PC-3 (cell line): ENCODE measurements around the gene SEPTIN1. TPM values are rescaled to one million over a fixed set of nuclear protein-coding genes. Genes with fewer than 3 reads are reported as not detected.

ENCODE experiments used
- ATAC-seq: fragments of 200-7000 bp; cut with Tn5 transposase; 2 replicates; pipeline ENCODE4 v1.9.1; 2020; ENCODE audit warnings: mild to moderate bottlenecking, moderate library complexity
- BruUV-seq: library from RNA; stranded (reverse); fragments of 400-500 nt; replicated peaks from 2 replicates; lab custom pipeline; 2021; lab: Mats Ljungman, UMichigan
- CTCF ChIA-PET: fragments of 300-600 bp; sonication (Branson Sonifier 250); formaldehyde crosslinking; loops from one replicate; lab custom pipeline; 2022; ENCODE audit warnings: antibody characterized with exemption; lab: Charles Lee
- POLR2A ChIA-PET: fragments of 300-600 bp; sonication (Branson Sonifier 250); formaldehyde crosslinking; loops from one replicate; lab custom pipeline; 2022; ENCODE audit warnings: antibody characterized with exemption; ENCODE audit not compliant: unreplicated experiment; lab: Charles Lee
- DNase-seq: peaks from one replicate; pipeline ENCODE4 v3.0.0-alpha.2; 2015
- H2AFZ ChIP-seq: fragments of 300-600 bp; sonication (generic); 2 replicates; pipeline ENCODE4 v1.6.0; 2016; ENCODE audit warnings: antibody characterized with exemption, low read length
- H3F3A ChIP-seq: fragments of 300-600 bp; sonication (generic); one replicate; pipeline ENCODE4 v1.6.0; 2017; ENCODE audit warnings: antibody characterized with exemption, low read length, control low read depth, mild to moderate bottlenecking; ENCODE audit not compliant: unreplicated experiment
- H3K27ac ChIP-seq: fragments of 300-600 bp; sonication (generic); 2 replicates; pipeline ENCODE4 v1.5.1; 2016; ENCODE audit warnings: mild to moderate bottlenecking, low read length
- H3K27me3 ChIP-seq: fragments of 300-600 bp; sonication (generic); 2 replicates; pipeline ENCODE4 v1.6.1; 2016; ENCODE audit warnings: low read length, mixed read lengths
- H3K36me3 ChIP-seq: fragments of 300-600 bp; sonication (generic); 2 replicates; pipeline ENCODE4 v1.6.1; 2016; ENCODE audit warnings: low read depth, mixed run types, low read length, mixed read lengths
- H3K4me1 ChIP-seq: fragments of 300-600 bp; sonication (generic); 2 replicates; pipeline ENCODE4 v1.5.1; 2016; ENCODE audit warnings: low read length; ENCODE audit not compliant: insufficient read depth
- H3K4me2 ChIP-seq: fragments of 300-600 bp; sonication (generic); 2 replicates; pipeline ENCODE4 v1.6.0; 2016; ENCODE audit warnings: low read length
- H3K4me3 ChIP-seq: fragments of 300-600 bp; sonication (generic); 2 replicates; pipeline ENCODE4 v1.5.1; 2016; ENCODE audit warnings: mild to moderate bottlenecking, low read length, mixed read lengths
- H3K79me2 ChIP-seq: fragments of 300-600 bp; sonication (generic); 2 replicates; pipeline ENCODE4 v1.6.1; 2017; ENCODE audit warnings: low read length, mixed read lengths
- H3K9ac ChIP-seq: fragments of 300-600 bp; sonication (generic); 2 replicates; pipeline ENCODE4 v1.6.0; 2016; ENCODE audit warnings: mild to moderate bottlenecking, low read length
- H3K9me2 ChIP-seq: fragments of 300-600 bp; sonication (generic); replicated peaks from 2 replicates; pipeline ENCODE4 v1.6.1; 2016; ENCODE audit warnings: mixed run types, low read length, mixed read lengths
- H3K9me3 ChIP-seq: fragments of 300-600 bp; sonication (generic); 2 replicates; pipeline ENCODE4 v1.6.1; 2016; ENCODE audit warnings: low read length, mixed read lengths
- H4K20me1 ChIP-seq: fragments of 300-600 bp; sonication (generic); 2 replicates; pipeline ENCODE4 v1.6.1; 2016; ENCODE audit warnings: low read length, mixed read lengths
- CTCF ChIP-seq: fragments of 300-600 bp; sonication (generic); conservative IDR thresholded peaks from 2 replicates; pipeline ENCODE4 v1.5.1; 2017; ENCODE audit warnings: antibody characterized with exemption, low read depth, mild to moderate bottlenecking, low read length
- EZH2 ChIP-seq: fragments of 300-600 bp; sonication (generic); IDR thresholded peaks from one replicate; pipeline ENCODE4 v1.6.1; 2017; ENCODE audit warnings: antibody characterized with exemption, mild to moderate bottlenecking, low read length; ENCODE audit not compliant: unreplicated experiment
- EZH2phosphoT487 ChIP-seq: fragments of 300-600 bp; sonication (generic); IDR thresholded peaks from 2 replicates; pipeline ENCODE4 v1.6.1; 2018; ENCODE audit warnings: mild to moderate bottlenecking, antibody characterized with exemption, low read length, borderline replicate concordance
- intact Hi-C: fragments of 100-400 bp; cut with micrococcal nuclease; formaldehyde crosslinking; loops from 2 replicates; pipeline ENCODE4 v1.9.0; 2023
- total RNA-seq: library from RNA; depleted of rRNA; stranded (reverse); fragments of >200 nt; gene quantifications from 2 replicates; pipeline ENCODE4 v1.2.3, GENCODE V29; 2014

Gene SEPTIN1
- total RNA-seq, 1 experiment from 2014 or later = 0.55 TPM

- H3K79me2 ChIP-seq = peaks cover 33% of the 10 kb centered on the region
- POLR2A ChIA-PET = no interaction called here
Measured at GRCh38 chr16:30358990-30359870, 23.1 kb downstream of the SEPTIN1 start.

GRCh38 chr16:30358577-30358936 lies 23.8 kb downstream of the SEPTIN1 start:
- ChIA-PET POLR2A (no interaction called here), CTCF (no interaction called here)
- peaks cover 34% of the 10 kb centered on the region for H3K79me2 ChIP-seq

More at GRCh38 chr16:30358990-30359870, 23.1 kb downstream of the SEPTIN1 start:
- Histone ChIP-seq H2AFZ (no peak overlapping the region), H3K9ac (no peak overlapping the region), H3K4me2 (no peak overlapping the region), H3K36me3 (no peaks in the 10 kb centered on the region; the same call in 1 of the 2 replicates), H3K27me3 (no peaks in the 10 kb centered on the region), H4K20me1 (no peaks in the 10 kb centered on the region), H3K27ac (no peak overlapping the region), H3K9me2 (no peaks in the 10 kb centered on the region), H3K9me3 (no peaks in the 10 kb centered on the region), H3F3A (no peaks in the 10 kb centered on the region), H3K4me1 (peaks cover 8% of the 10 kb centered on the region; the same call in 1 of the 2 replicates), H3K4me3 (no peak overlapping the region)
- TF ChIP-seq EZH2 = no peak
- no peak for TF ChIP-seq CTCF
- TF ChIP-seq EZH2phosphoT487 = no peak
- BruUV-seq = no TSS peak
- CTCF ChIA-PET = no interaction called here
- intact Hi-C loops = no loop called here
- ATAC-seq (no peak), DNase-seq (no peak)

More at GRCh38 chr16:30358577-30358936, 23.8 kb downstream of the SEPTIN1 start:
- no peaks in the 10 kb centered on the region; the same call in 1 of the 2 replicates for H3K36me3 ChIP-seq
- no peak overlapping the region for H3K27ac ChIP-seq
- no peaks in the 10 kb centered on the region for H3F3A ChIP-seq
- no peak overlapping the region for H2AFZ ChIP-seq
- intact Hi-C loops = no loop called here
- no peak overlapping the region for H3K4me2 ChIP-seq
- no peak overlapping the region for H3K4me3 ChIP-seq
- no TSS peak for BruUV-seq
- ATAC-seq (no peak), DNase-seq (no peak)
- no peaks in the 10 kb centered on the region for H3K9me3 ChIP-seq
- TF ChIP-seq EZH2 (no peak), CTCF (no peak), EZH2phosphoT487 (no peak)
- no peak overlapping the region for H3K9ac ChIP-seq
- H3K9me2 ChIP-seq = no peaks in the 10 kb centered on the region
- peaks cover 15% of the 10 kb centered on the region for H3K4me1 ChIP-seq
- H4K20me1 ChIP-seq = no peaks in the 10 kb centered on the region
- H3K27me3 ChIP-seq = no peaks in the 10 kb centered on the region
